K562 (cell line): ENCODE results near the gene NDN. TPM values are rescaled to one million over a fixed set of nuclear protein-coding genes. Genes with fewer than 3 reads are reported as not detected.

Source experiments
- ARID1B ChIP-seq: fragments of 450-650 bp; IDR thresholded peaks from 2 replicates; pipeline ENCODE4 v1.6.1; 2016; ENCODE audit warnings: antibody characterized with exemption, mild to moderate bottlenecking, inconsistent platforms
- CBFA2T2 ChIP-seq: fragments of 450-650 bp; conservative IDR thresholded peaks from 2 replicates; pipeline ENCODE4 v1.6.1; 2017; ENCODE audit warnings: mild to moderate bottlenecking
- CBFA2T3 ChIP-seq: fragments of 450-650 bp; IDR thresholded peaks from 2 replicates; pipeline ENCODE4 v1.6.1; 2017
- CBX3 ChIP-seq, 2 experiments: IDR thresholded peaks; 1 replicate in 1 of 2; 2 replicates in 1 of 2; pipeline ENCODE4 v1.6.1; 2012; ENCODE audit warnings: inconsistent platforms in 2 of 2, low read length in 2 of 2, borderline replicate concordance in 1 of 2, control low read depth in 1 of 2
- DMBX1 ChIP-seq: fragments of 250-450 bp; sonication (Bioruptor Pico); IDR thresholded peaks from 2 replicates; pipeline ENCODE4 v1.8.0; 2022; ENCODE audit warnings: inconsistent platforms, mild to moderate bottlenecking, moderate library complexity, borderline replicate concordance
- ESRRA ChIP-seq: fragments of 450-650 bp; IDR thresholded peaks from 2 replicates; pipeline ENCODE4 v1.6.1; 2014; ENCODE audit warnings: low read depth, mild to moderate bottlenecking, moderate library complexity, borderline replicate concordance
- FOXA1 ChIP-seq: fragments of 450-650 bp; IDR thresholded peaks from 2 replicates; pipeline ENCODE4 v1.6.1; 2016; ENCODE audit warnings: mild to moderate bottlenecking, borderline replicate concordance
- LCOR ChIP-seq: sonication (generic); formaldehyde crosslinking; IDR thresholded peaks from 2 replicates; pipeline ENCODE4 v1.8.0; 2022; ENCODE audit warnings: mild to moderate bottlenecking, missing genetic modification reagents
- MTA1 ChIP-seq: fragments of 450-650 bp; IDR thresholded peaks from 2 replicates; pipeline ENCODE4 v1.6.1; 2017; ENCODE audit warnings: borderline replicate concordance
- RBM39 ChIP-seq: fragments of 200-400 bp; formaldehyde crosslinking; optimal IDR thresholded peaks from 2 replicates; pipeline ENCODE3; 2018; ENCODE audit warnings: low read depth, low read length
- SAFB ChIP-seq: fragments of 200-400 bp; formaldehyde crosslinking; IDR thresholded peaks from 2 replicates; pipeline ENCODE4 v1.6.1; 2017; ENCODE audit warnings: low read depth, low read length, borderline replicate concordance
- SMAD1 ChIP-seq: fragments of 150-350 bp; IDR thresholded peaks from 2 replicates; pipeline ENCODE4 v1.6.1; 2014; ENCODE audit warnings: low read length, low read depth; ENCODE audit not compliant: partially characterized antibody
- TAL1 ChIP-seq: fragments of 450-650 bp; IDR thresholded peaks from 2 replicates; pipeline ENCODE4 v1.6.1; 2016; ENCODE audit warnings: mild to moderate bottlenecking
- ZFPM2 ChIP-seq: fragments of 250-450 bp; sonication (Bioruptor Pico); IDR thresholded peaks from 2 replicates; pipeline ENCODE4 v1.5.1; 2022; ENCODE audit warnings: mild to moderate bottlenecking
- ZNF140 ChIP-seq: fragments of 250-450 bp; sonication (Bioruptor Pico); IDR thresholded peaks from 2 replicates; pipeline ENCODE4 v1.8.0; 2021; ENCODE audit warnings: moderate library complexity, mild to moderate bottlenecking, inconsistent platforms
- ZNF586 ChIP-seq: fragments of 450-650 bp; formaldehyde crosslinking; conservative IDR thresholded peaks from 2 replicates; pipeline ENCODE4 v1.4.0; 2020; ENCODE audit warnings: mild to moderate bottlenecking, moderate library complexity
- polyA plus RNA-seq, 8 experiments: library from polyadenylated mRNA; depleted of rRNA in 4 of 8; stranded (reverse) in 5 of 8; unstranded in 3 of 8; fragments of >200 nt; fragmentation: Nextera tagmentation in 2 of 8; fragmentation: Illumina TruSeq in 1 of 8; extraction: Ambion mirVana in 2 of 8; extraction: Trizol in 1 of 8; gene quantifications; 2 replicates each; pipeline versions ENCODE4 v1.2.1 to v1.2.3, GENCODE V29; 2011 to 2014; ENCODE audit warnings: inconsistent platforms in 1 of 8, missing spikeins in 1 of 8
- total RNA-seq, 7 experiments: library from RNA; depleted of rRNA in 6 of 7; stranded (reverse); fragments of >200 nt in 6 of 7; fragmentation: Illumina TruSeq in 2 of 7; extraction: Trizol in 2 of 7; gene quantifications; 2 replicates each; pipeline versions ENCODE4 v1.2.1 to v1.2.3, GENCODE V29; 2011 to 2021; ENCODE audit warnings: low replicate concordance in 1 of 7
- TF ChIP-seq, protein P1 (sequence below), 2 experiments: fragments of 450-650 bp in 1 of 2; sonication (generic) in 1 of 2; formaldehyde crosslinking in 1 of 2; IDR thresholded peaks; 2 replicates each; pipeline versions ENCODE4 v1.7.1 to v1.9.0; 2016 to 2022; ENCODE audit warnings: inconsistent platforms in 1 of 2, mild to moderate bottlenecking in 1 of 2, missing genetic modification reagents in 1 of 2
- TF ChIP-seq, protein P2 (sequence below): sonication (generic); IDR thresholded peaks from 2 replicates; pipeline ENCODE4 v1.6.1; 2016

NDN gene
- total and polyA plus RNA-seq, 9 of the 15 experiments (the other 6 are each of a cell fraction or from before 2014, with no cell fraction given) = 0.52 to 5.7 (median 2.1) TPM

DNA sequence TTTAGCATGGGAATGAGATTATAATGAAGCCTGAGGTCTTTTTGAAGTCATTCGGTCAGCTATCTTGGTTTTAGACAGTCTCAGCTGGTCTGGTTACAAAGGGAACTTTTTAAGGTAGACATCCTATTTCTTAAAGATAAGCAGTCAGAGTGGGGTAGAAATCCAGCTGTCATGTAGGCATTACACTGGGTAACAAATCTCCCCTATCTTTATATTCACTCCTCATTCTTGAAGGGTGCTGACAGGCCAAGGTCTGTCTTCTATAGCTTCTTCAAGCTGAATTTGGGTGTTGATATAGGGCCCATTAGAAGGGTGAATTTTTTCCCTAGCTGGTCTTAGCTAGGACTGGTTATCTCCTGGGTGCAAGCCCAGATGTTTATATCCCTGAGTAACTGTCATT is 21.2 kb upstream of the NDN start (continued):
- TF ChIP-seq ZNF586 (CRISPR knock-in tag) (no peak), LCOR (CRISPR knock-in tag) (no peak), CBX3 (IDR thresholded peaks at IDR 0.05; ENCODE audit: borderline replicate concordance in 1 of 2, low read length in 2 of 2) (no peak), ZNF140 (CRISPR knock-in tag) (no peak), TAL1 (peak; percentile 52), DMBX1 (CRISPR knock-in tag) (peak; percentile 59; the same call in 1 of the 2 replicates), CBFA2T3 (peak; percentile 70), ARID1B (peak; percentile 50), ESRRA (no peak), RBM39 (no peak), FOXA1 (no peak), CBFA2T2 (peak; percentile 41), MTA1 (no peak), SMAD1 (no peak), ZFPM2 (CRISPR knock-in tag) (no peak), SAFB (no peak)
- TF ChIP-seq, protein P1, sequence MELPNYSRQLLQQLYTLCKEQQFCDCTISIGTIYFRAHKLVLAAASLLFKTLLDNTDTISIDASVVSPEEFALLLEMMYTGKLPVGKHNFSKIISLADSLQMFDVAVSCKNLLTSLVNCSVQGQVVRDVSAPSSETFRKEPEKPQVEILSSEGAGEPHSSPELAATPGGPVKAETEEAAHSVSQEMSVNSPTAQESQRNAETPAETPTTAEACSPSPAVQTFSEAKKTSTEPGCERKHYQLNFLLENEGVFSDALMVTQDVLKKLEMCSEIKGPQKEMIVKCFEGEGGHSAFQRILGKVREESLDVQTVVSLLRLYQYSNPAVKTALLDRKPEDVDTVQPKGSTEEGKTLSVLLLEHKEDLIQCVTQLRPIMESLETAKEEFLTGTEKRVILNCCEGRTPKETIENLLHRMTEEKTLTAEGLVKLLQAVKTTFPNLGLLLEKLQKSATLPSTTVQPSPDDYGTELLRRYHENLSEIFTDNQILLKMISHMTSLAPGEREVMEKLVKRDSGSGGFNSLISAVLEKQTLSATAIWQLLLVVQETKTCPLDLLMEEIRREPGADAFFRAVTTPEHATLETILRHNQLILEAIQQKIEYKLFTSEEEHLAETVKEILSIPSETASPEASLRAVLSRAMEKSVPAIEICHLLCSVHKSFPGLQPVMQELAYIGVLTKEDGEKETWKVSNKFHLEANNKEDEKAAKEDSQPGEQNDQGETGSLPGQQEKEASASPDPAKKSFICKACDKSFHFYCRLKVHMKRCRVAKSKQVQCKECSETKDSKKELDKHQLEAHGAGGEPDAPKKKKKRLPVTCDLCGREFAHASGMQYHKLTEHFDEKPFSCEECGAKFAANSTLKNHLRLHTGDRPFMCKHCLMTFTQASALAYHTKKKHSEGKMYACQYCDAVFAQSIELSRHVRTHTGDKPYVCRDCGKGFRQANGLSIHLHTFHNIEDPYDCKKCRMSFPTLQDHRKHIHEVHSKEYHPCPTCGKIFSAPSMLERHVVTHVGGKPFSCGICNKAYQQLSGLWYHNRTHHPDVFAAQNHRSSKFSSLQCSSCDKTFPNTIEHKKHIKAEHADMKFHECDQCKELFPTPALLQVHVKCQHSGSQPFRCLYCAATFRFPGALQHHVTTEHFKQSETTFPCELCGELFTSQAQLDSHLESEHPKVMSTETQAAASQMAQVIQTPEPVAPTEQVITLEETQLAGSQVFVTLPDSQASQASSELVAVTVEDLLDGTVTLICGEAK (IDR thresholded peaks at IDR 0.05) = no peak
- TF ChIP-seq, protein P1 (CRISPR knock-in tag; IDR thresholded peaks at IDR 0.05) = no peak
- TF ChIP-seq, protein P2, sequence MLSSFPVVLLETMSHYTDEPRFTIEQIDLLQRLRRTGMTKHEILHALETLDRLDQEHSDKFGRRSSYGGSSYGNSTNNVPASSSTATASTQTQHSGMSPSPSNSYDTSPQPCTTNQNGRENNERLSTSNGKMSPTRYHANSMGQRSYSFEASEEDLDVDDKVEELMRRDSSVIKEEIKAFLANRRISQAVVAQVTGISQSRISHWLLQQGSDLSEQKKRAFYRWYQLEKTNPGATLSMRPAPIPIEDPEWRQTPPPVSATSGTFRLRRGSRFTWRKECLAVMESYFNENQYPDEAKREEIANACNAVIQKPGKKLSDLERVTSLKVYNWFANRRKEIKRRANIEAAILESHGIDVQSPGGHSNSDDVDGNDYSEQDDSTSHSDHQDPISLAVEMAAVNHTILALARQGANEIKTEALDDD = no peak
- TF ChIP-seq, all 486 proteins: peak for 11
